ENCODE data around the gene XAB2. TPM values are rescaled to one million over a fixed set of nuclear protein-coding genes. Genes with fewer than 3 reads are reported as not detected.

Gene XAB2
- total RNA-seq, 1 donor from 2014 or later: 43.0 TPM

DNA sequence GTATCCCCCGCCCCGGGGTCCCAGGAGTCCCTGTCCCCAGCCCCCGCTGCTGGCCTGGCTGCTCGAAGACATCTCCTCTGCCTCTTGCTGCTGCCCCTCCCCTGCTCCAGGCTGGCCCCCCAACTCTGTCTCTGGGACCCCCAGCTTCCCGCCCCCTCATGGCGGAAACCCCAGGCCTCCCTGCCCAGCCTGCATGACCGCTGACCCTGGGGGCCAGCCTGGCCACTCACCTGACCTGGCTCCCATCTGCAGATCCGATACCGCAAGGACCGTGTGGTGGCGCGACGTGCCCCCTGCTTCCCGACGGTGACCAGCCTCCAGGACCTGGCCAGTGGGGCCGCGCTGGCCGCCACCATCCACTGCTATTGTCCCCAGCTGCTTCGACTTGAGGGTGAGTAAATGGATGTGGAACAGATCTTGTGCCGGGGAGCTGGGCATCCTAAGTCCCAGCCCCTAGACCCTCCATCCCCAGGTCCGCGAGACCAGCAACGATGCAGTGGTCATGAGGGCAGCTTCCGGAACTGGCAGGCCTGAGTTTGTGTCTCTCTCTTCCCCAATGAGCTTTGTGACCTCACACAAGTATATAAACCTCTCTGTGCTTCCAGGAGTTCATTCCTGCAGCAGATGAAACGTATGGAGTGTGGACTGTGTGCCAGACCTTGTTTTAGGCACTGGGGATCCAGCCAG lies 21.3 kb downstream of the XAB2 start:
- intact Hi-C loops (cut with micrococcal nuclease): no loop called here
- Mint-ChIP-seq H3K27ac (no peak overlapping the region), H3K27me3 (ENCODE audit: low read depth) (no peaks in the 10 kb centered on the region), H3K9me3 (no peaks in the 10 kb centered on the region), H3K4me1 (ENCODE audit: low read depth) (no peaks in the 10 kb centered on the region), H3K4me3 (ENCODE audit: low read depth) (no peak overlapping the region), H3K36me3 (ENCODE audit: low read depth) (no peaks in the 10 kb centered on the region)
- no peak for DNase-seq (ENCODE audit: low spot score)

DNA sequence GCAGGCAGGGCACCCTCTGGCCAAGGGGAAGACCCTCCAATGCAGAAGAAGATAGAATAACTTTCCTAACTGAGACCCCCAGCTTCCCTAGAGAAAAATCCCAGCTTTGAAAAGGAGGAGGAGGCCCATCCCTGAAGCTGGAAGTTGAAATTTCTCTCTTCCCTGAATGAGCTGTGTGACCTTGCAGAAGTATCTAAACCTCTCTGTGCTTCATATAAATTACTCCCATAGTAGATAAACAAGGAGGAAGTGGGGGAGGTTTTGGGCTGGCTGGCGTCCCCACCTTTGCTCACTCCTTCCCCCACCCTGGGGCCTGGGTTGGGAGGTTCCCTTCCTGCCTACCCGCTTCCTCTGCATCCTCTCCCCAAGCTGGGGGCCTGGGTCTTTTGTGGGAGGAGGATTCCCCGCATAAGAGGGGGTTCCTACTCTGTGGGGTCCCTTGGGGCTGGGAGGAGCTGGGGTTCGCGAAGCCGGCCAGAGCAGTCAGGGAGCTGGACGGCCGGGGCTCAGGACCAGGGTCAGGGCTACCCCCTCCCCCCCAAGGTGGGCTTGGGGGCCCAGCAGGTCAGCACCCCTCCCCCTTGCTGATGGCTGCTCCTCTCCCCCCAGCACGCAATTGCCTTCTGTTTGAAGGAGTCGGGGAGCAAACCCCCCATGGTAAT lies 22.0 kb downstream of the XAB2 start:
- H3K27ac Mint-ChIP-seq: no peak overlapping the region
- intact Hi-C loops (cut with micrococcal nuclease): no loop called here
- no peaks in the 10 kb centered on the region for H3K4me1 Mint-ChIP-seq (ENCODE audit: low read depth)

DNA sequence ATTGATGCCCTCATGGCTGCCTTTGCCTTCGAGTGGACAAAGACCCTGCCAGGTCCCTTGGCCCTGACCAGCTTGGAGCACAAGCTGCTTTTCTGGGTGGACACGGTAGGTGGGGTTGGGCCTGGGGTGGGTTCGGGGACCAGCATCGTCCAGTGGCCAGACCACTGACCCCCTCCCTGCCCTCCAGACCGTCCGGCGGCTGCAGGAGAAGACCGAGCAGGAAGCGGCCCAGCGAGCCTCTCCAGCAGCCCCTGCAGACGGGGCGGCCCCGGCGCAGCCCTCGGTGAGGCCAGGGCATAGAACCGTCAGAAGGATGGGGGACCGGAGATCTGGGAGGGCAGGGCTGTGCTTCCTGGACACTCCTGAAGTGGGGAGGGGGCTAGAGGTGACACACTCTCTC lies 23.1 kb downstream of the XAB2 start:
- intact Hi-C loops (cut with micrococcal nuclease): no loop called here
- Mint-ChIP-seq H3K4me3 (ENCODE audit: low read depth) (no peak overlapping the region), H3K9me3 (no peaks in the 10 kb centered on the region), H3K4me1 (ENCODE audit: low read depth) (no peaks in the 10 kb centered on the region), H3K27me3 (ENCODE audit: low read depth) (no peaks in the 10 kb centered on the region), H3K36me3 (ENCODE audit: low read depth) (no peaks in the 10 kb centered on the region), H3K27ac (no peak overlapping the region)
- no peak for DNase-seq (ENCODE audit: low spot score)

More for the DNA sequence above, 22.0 kb downstream of the XAB2 start:
- Mint-ChIP-seq H3K27me3 (ENCODE audit: low read depth) (no peaks in the 10 kb centered on the region), H3K36me3 (ENCODE audit: low read depth) (no peaks in the 10 kb centered on the region), H3K9me3 (no peaks in the 10 kb centered on the region), H3K4me3 (ENCODE audit: low read depth) (no peak overlapping the region)
- no peak for DNase-seq (ENCODE audit: low spot score)

DNA sequence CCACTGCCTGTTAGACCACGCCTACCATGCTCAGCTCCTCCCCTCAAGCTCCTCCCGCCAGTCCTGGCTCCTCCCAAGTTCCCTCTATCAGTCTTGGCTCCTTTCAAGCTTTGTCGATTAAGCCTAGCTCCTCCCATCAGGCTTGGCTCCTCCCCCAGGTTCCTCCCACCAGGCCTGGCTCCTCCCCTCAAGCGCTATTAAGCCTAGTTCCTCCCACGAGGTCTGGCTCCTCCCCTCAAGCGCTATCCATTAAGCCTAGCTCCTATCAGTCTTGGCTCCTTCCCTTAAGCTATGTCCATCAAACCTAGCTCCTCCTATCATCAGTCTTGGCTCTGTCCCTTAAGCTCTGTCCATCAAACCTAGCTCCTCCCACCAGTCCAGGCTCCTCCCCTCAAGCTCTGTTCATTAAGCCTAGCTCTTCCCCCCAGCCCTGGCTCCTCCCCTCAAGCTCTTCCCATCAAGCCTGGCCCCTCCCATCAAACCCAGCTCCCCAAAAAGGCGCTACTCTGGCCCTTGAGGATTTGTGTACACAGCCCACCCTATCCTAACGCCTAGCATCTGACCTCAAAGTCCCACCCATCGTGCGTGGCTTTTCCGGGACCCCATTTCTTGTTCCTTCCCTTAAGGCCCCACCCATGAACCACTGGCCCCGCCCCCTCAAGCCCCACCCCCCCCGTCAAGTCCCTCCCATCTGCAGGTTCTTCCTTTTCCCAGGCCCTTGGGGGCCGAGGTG lies 23.7 kb downstream of the XAB2 start:
- Mint-ChIP-seq H3K9me3 (no peaks in the 10 kb centered on the region), H3K4me3 (ENCODE audit: low read depth) (no peak overlapping the region), H3K27ac (no peak overlapping the region), H3K36me3 (ENCODE audit: low read depth) (no peaks in the 10 kb centered on the region), H3K27me3 (ENCODE audit: low read depth) (no peaks in the 10 kb centered on the region), H3K4me1 (ENCODE audit: low read depth) (no peaks in the 10 kb centered on the region)
- intact Hi-C loops (cut with micrococcal nuclease): no loop called here
- DNase-seq (ENCODE audit: low spot score): no peak

DNA sequence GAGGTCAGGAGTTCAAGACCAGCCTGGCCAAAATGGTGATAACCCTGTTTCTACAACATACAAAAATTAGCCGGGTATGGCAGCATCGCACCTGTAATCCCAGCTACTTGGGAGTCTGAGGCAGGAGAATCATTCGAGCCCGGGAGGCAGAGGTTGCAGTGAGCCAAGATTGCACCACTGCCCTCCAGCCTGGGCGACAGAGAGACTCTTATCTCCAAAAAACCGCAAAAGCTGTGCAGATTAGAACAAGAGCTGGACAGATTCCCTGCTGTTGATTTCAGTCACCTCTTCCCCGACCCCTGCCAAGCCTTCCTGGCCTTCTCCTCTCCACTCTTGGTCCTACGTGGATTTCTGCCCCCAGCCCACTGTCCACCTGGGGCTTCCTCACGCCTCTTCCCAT lies 25.4 kb downstream of the XAB2 start:
- intact Hi-C loops (cut with micrococcal nuclease): no loop called here
- no peaks in the 10 kb centered on the region for H3K9me3 Mint-ChIP-seq
- H3K27ac Mint-ChIP-seq: no peak overlapping the region
- H3K4me1 Mint-ChIP-seq (ENCODE audit: low read depth): no peaks in the 10 kb centered on the region
- no peak overlapping the region for H3K4me3 Mint-ChIP-seq (ENCODE audit: low read depth)
- no peaks in the 10 kb centered on the region for H3K36me3 Mint-ChIP-seq (ENCODE audit: low read depth)
- no peaks in the 10 kb centered on the region for H3K27me3 Mint-ChIP-seq (ENCODE audit: low read depth)
- no peak for DNase-seq (ENCODE audit: low spot score)

DNA sequence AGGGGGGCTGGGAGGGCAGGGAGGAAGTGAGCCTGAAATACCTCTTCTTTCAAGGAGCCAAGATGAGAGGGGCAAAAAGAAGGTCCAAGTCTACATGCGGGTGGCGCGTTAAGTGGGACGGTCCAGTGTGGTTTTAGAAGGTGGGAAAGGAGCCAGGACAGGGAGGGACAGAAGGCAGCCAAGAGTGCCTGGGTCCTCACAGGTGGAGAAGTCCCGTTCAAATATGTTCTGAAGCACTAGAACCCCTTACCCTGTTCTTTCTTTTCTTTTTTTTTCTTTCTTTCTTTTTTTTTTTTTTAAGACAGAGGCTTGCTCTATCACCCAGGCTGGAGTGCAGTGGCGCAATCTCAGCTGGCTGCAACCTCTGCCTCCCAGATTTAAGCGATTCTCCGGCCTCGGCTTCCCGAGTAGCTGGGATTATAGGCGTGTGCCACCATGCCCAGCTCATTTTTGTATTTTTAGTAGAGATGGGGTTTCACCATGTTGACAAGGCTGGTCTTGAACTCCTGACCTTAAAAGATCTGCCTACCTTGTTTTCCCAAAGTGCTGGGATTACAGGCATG lies 26.3 kb downstream of the XAB2 start:
- intact Hi-C loops (cut with micrococcal nuclease): no loop called here
- Mint-ChIP-seq H3K4me3 (ENCODE audit: low read depth) (no peak overlapping the region), H3K4me1 (ENCODE audit: low read depth) (no peaks in the 10 kb centered on the region), H3K9me3 (no peaks in the 10 kb centered on the region), H3K36me3 (ENCODE audit: low read depth) (no peaks in the 10 kb centered on the region), H3K27me3 (ENCODE audit: low read depth) (peaks cover 3% of the 10 kb centered on the region), H3K27ac (no peak overlapping the region)
- no peak for DNase-seq (ENCODE audit: low spot score)

DNA sequence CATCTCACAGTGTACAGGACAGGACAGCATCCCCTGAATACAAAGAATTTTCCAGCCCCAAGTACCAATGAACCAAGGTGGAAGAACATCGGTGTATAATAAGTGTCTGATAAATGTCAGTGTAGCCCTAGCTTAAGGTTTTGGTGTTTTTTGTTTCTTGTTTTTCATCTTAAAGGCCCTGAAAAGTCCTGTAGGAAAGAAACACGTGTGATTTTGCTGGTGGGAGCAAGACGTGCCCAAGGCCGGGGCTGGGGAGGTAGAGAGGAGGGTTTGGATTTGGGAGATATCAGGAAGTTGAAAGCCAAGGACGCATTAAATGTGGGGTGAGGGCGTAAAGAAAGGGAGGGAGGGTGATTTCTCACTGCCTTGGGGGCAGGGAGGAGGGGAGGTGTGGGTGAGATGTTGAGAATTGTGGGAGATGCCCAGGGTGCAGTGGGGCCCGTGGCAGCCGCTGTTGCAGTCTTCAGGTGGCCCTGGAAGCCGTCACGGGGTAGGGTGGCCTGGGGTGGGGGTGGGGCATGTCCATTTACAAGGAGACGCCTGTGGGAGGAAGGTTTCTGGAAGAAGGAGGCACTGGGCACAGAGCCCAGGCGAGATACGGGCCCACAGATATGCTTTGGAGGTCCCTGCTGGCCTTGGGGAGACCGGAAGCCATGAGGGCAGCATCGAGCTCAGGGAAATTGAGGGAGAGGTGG lies 27.0 kb downstream of the XAB2 start:
- H3K9me3 Mint-ChIP-seq: no peaks in the 10 kb centered on the region
- intact Hi-C loops (cut with micrococcal nuclease): no loop called here
- peaks cover 9% of the 10 kb centered on the region for H3K27me3 Mint-ChIP-seq (ENCODE audit: low read depth)
- H3K4me3 Mint-ChIP-seq (ENCODE audit: low read depth): no peak overlapping the region
- no peak overlapping the region for H3K27ac Mint-ChIP-seq
- no peaks in the 10 kb centered on the region for H3K36me3 Mint-ChIP-seq (ENCODE audit: low read depth)
- DNase-seq (ENCODE audit: low spot score): no peak
- no peaks in the 10 kb centered on the region for H3K4me1 Mint-ChIP-seq (ENCODE audit: low read depth)

DNA sequence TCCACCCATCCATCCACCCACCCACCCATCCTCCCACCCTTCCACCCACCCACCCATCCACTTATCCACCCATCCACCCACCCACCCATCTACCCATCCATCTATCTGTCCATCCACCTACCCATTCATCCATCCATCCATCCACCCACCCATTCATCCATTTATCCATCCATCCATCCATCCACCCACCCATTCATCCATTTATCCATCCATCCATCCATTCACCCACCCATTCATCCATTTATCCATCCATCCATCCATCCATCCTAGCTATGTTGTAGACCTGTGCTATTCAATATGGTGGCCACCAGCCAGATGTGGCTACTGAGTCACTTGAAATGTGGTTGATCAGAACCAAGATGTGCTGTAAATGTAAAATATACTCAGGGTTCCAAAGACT lies 28.6 kb downstream of the XAB2 start:
- Mint-ChIP-seq H3K4me3 (ENCODE audit: low read depth) (no peak overlapping the region), H3K27me3 (ENCODE audit: low read depth) (peaks cover 13% of the 10 kb centered on the region), H3K4me1 (ENCODE audit: low read depth) (no peaks in the 10 kb centered on the region), H3K27ac (peak overlapping the region; percentile 69), H3K9me3 (no peaks in the 10 kb centered on the region), H3K36me3 (ENCODE audit: low read depth) (no peaks in the 10 kb centered on the region)
- intact Hi-C loops (cut with micrococcal nuclease): no loop called here
- no peak for DNase-seq (ENCODE audit: low spot score)

DNA sequence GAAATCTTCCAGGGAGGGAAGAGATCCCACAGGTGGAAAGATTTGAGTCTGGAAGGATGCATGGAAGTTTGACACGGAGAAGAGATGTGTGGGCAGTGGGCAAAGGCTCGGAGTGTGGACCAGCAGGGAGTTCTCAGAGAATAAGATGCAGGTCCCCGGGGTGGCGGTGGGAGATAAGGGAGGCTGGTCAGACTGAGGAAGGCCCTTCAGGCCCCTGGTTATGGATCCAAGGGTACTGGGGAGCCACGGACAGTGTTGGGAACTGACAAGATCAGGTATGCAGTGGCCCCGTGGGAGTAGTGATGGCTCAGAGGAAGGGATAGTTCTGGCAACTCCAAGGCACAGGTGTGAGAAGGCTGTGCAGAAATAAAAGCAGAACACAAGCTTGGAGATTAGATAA lies 31.2 kb downstream of the XAB2 start:
- Mint-ChIP-seq H3K4me1 (ENCODE audit: low read depth) (no peaks in the 10 kb centered on the region), H3K27ac (no peak overlapping the region), H3K36me3 (ENCODE audit: low read depth) (no peaks in the 10 kb centered on the region), H3K9me3 (no peaks in the 10 kb centered on the region), H3K27me3 (ENCODE audit: low read depth) (peaks cover 29% of the 10 kb centered on the region), H3K4me3 (ENCODE audit: low read depth) (no peak overlapping the region)
- DNase-seq (ENCODE audit: low spot score): no peak
- intact Hi-C loops (cut with micrococcal nuclease): no loop called here

DNA sequence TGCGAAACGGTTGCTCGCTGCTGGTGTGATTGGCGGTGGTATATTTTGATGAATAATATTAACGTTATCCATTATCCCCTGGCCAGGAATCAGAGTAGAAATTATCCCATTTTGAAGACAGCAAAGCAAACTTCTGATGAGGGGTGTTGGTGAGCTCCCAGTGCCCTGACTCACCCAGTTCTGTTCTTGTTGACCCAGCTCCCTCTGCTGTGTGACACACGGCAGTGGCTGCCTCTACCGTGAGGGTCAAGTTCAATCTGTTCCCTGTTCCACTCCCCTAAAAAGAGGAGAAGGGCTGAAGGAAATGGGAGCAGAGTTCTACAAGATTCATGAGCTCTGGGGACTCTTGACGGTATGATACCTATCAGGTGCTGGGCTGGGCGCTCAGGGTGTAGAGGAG lies 31.7 kb downstream of the XAB2 start:
- Mint-ChIP-seq H3K4me3 (ENCODE audit: low read depth) (no peak overlapping the region), H3K4me1 (ENCODE audit: low read depth) (no peaks in the 10 kb centered on the region), H3K27me3 (ENCODE audit: low read depth) (peaks cover 30% of the 10 kb centered on the region), H3K36me3 (ENCODE audit: low read depth) (no peaks in the 10 kb centered on the region), H3K9me3 (no peaks in the 10 kb centered on the region), H3K27ac (no peak overlapping the region)
- no peak for DNase-seq (ENCODE audit: low spot score)
- intact Hi-C loops (cut with micrococcal nuclease): no loop called here

DNA sequence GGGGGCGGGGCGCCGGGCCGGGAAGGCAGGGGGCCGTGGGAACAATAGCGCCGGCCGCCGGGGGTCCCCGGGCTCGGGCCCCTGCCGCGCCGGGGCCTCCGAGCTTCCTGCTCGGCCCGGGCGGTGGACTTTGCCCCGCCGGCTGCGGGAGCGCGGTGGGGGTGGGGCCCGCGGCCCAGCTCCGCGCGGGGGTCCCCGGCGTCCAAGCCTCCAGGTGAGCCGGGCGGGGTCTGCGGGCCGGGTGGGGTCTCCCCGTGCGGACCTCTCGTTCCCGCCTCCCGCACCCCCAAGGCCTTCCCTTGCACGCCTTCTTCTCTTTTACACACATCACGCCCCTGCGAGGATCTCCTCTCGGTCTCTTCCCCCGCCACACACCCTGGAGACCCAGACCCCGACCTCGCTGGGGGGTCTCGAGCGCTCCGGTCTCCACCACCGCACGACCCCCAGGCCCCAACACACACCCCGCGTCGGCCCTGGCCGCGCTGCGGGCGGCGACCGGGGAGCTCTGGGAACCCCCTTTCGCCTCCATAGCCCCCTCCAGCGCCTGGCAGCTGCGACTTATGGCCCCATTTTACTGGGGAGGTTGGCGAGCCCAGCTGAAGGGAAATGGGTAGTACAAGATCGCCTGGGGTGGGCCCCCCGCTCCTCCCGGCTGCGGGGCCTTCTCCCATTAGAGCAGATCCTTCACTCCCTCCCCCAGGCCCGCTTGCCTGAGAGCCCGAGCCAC lies 33.0 kb downstream of the XAB2 start:
- Mint-ChIP-seq H3K36me3 (ENCODE audit: low read depth) (no peaks in the 10 kb centered on the region), H3K27me3 (ENCODE audit: low read depth) (peaks cover 30% of the 10 kb centered on the region), H3K9me3 (no peaks in the 10 kb centered on the region), H3K4me1 (ENCODE audit: low read depth) (no peaks in the 10 kb centered on the region), H3K27ac (no peak overlapping the region), H3K4me3 (ENCODE audit: low read depth) (peak overlapping the region; percentile 30)
- no peak for DNase-seq (ENCODE audit: low spot score)
- intact Hi-C loops (cut with micrococcal nuclease): no loop called here

DNA sequence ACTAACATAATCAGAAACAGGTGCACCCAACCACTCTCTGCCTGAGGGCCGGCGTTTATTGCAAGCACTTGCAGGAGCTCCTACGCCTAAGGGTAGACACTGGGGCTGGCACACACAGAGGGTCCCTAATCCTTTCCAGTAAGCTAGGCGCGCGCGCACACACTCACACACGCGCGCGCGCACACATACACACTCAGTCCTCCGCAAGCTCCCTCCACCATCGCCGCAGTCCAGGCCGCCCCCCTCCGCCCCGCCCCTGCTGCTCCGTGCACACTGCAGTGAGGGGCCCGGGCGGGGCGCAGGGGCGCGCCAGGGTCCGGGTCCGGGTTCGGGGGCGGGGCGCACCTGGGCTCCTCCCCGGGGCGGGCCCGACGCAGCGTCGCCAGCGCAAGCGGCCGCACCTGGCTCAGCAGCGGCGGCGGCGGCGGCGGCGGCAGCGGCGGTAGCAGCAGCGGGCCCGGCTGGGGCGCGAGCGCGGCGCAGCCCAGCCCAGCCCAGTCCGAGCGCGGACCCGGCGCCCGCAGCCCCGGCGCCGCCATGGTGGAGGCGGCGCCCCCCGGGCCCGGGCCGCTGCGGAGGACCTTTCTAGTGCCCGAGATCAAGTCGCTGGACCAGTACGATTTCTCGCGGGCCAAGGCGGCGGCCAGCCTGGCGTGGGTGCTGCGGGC lies 33.7 kb downstream of the XAB2 start, which contains the start of gene CAMSAP3:
CAMSAP3 (plus strand) TSS at position 398 of the 668 bp plus-strand sequence; CDS start at position 538, 140 bp downstream.
- Mint-ChIP-seq H3K9me3 (no peaks in the 10 kb centered on the region), H3K36me3 (ENCODE audit: low read depth) (no peaks in the 10 kb centered on the region), H3K27ac (no peak within 1 kb of the TSS), H3K4me1 (ENCODE audit: low read depth) (no peaks in the 10 kb centered on the region), H3K4me3 (ENCODE audit: low read depth) (peak within 1 kb of the TSS; percentile 45), H3K27me3 (ENCODE audit: low read depth) (peaks cover 30% of the 10 kb centered on the region)
- DNase-seq (ENCODE audit: low spot score): no peak
- intact Hi-C loops (cut with micrococcal nuclease): no loop called here
